GM21526 (cell line): ENCODE data around the gene RBM20.
"Not testable (repeated sequence)": the region's sequence is repeated elsewhere in the genome, so short reads cannot be mapped to it uniquely, and the experiment has no call there.

ENCODE experiments used
- ATAC-seq: cut with Tn5 transposase; IDR thresholded peaks from one replicate; pipeline ENCODE4 v1.9.1; 2021; ENCODE audit warnings: moderate library complexity; ENCODE audit not compliant: unreplicated experiment, low FRiP score

Gene RBM20

GRCh38 chr10:110758128-110758765 is 114.1 kb downstream of the RBM20 start:
- no peak for ATAC-seq

DNA sequence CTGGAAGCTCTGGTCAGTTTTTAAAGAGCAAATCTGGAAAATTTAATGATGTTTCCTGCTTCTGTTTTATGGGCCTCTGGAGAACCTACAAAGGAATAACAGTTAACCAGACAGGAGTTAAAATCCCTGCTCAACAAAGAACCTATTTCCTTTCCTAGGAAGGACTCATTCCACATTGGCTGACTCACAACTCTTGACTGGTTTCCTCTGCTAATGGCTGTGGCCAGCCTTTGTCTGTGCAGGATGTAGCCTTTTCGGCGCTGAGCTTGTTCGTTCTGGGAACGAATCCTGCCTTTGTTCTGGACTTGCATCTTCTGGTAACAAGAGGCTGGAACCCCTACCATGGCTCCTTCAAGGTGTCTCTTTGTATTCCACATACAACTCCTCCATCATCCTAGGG is 114.8 kb downstream of the RBM20 start:
- ATAC-seq: no peak

DNA sequence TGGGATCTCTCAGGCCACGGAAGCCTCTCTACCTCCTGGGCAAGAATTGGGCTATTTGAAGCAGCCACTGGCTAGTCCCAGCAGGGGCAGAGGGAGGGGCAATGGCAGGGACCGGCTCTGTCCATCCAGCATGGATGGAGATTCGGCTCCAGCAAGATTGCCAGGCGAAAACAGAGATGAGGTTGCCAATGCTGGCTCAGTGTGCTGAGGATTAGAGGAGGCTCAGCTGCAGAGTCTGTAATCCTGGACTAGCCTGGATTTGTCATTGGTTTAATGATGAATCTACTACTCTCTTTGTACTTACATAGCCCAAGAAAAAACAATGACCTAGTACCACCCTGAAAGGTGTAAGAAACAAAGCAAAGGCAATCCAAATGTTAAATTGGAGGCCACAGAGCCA is 115.4 kb downstream of the RBM20 start:
- ATAC-seq: no peak

DNA sequence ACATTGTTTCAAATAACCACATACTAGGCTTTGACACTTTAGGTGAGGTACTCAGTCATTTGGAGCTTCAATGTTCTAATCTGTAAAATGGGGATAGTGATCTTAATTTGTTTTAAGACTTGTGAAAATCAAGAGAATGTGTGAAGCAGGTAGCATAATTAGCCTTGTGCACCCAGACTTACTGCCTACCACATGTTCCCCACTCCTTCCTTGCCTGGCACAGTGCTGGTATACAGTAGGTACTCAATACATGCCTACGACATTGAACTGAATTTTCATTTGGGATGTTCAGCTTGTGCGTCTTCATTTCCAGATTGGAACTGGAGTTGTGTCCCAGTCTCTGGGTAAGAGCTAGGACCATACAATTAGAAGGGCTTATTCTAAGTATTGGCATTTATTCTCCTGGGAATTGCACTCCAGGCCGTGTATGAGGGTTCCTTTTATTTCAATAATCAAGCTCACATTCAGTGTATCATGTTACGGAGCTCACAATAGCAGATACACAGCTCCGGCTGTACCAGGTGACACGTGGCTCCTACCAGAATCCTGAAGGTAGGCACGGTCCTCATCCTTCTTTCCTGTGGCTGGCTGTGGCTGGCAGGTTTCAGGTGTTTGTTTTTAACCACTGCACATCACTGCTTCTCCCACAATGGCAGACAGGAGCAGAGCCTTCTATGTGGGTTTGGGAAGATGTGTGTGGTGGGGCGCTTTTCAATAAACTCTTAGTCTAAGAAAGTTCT is 118.1 kb downstream of the RBM20 start:
- ATAC-seq: no peak

DNA sequence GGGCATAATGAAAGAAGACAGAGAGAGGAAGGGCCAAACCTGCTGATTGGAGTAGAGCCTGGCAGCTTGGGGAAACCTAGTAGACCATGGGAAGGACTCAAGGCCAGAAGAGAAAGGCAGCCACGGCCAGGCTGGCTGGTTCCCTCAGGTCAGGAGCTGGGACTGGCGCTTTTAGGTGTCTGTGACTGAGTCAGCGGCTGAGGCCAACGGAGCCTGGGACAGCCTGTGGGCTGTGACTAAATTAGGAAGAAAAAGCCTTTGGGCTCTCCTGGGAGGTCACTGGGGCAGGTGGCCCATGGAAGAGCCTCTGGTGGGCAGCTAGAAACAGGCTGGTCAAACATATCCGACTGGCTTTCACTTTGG is 118.7 kb downstream of the RBM20 start:
- ATAC-seq: no peak

DNA sequence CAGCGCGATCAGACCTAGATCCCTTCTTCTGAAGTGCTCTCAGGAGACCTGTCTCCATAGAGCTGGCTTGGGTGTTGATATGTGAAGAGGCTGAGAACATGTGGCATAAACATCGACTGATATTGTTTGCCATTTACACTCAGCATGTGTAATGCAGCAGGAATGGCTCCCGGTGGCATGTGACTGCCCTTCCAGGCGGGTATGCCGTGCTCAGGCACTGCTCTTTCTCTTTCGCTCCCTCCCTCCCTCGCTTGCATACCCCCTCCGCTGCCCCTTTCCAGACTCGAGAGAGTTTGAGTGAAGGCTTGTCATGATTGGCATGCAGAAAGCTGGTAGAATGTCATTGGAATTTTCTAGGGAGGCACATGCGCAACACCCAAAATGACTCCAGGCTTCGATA is 120.2 kb downstream of the RBM20 start:
- no peak for ATAC-seq

DNA sequence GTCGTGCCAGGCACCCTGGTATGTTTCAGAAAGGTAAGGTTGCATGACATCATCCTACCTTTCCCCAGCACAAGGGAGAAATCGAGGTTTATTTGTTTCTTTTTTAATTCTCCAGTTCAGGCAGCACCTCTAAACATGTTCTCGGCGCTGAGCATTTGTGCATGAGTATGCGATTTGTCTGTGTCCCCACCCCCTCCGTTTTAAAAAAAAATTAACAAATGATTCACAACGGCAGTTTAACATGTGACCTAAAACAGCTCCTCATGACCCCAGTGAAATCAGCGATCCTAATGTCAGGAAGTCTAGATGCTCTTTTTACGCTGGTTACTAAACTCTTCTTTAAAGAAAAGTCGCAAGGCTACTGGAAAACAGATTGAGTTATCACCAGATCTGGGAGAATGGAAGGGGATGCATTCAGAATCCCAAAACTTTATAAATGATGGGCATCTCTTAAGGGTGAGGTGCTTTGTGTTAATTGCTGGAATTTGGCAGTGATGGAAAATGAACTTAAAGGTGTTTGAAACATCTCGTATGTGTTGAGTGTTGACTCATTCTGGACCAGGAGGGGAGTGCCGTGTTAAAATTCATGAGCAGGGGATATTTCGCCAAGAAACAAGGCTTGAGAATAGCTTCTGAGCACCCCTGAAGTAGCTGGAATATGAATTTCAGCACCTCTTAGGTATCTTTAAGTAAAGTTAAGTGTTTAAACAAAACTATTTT is 120.8 kb downstream of the RBM20 start:
- ATAC-seq: no peak

GRCh38 chr10:110765513-110766319 is 121.6 kb downstream of the RBM20 start:
- ATAC-seq: no peak

GRCh38 chr10:110767601-110768000 is 123.5 kb downstream of the RBM20 start:
- not testable (repeated sequence) for ATAC-seq

GRCh38 chr10:110770243-110770642 is 126.1 kb downstream of the RBM20 start:
- no peak for ATAC-seq

GRCh38 chr10:110771486-110771885 is 127.3 kb downstream of the RBM20 start:
- no peak for ATAC-seq

- ATAC-seq: no peak
Observed at GRCh38 chr10:110771991-110772390, 127.9 kb downstream of the RBM20 start.

- no peak for ATAC-seq
Observed at GRCh38 chr10:110772454-110773025, 128.4 kb downstream of the RBM20 start.

DNA sequence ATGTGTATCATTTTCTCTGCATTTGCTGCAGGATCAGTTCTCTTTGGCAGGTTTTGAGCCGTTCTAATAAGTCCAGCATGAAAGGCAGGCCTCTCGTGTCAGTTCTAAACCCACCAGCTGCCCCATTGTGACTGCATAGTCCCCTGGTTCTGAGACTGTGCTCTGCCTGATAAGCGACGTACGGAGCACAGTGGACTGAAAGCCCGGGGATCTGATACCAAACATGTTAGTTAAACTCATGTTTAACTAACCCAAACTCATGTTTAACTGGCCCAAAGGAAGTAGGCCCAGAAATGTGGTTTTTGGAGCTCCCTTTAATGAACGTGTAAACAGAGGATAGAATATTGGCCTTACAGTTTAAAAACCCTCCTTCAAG is 129.5 kb downstream of the RBM20 start:
- ATAC-seq: no peak

DNA sequence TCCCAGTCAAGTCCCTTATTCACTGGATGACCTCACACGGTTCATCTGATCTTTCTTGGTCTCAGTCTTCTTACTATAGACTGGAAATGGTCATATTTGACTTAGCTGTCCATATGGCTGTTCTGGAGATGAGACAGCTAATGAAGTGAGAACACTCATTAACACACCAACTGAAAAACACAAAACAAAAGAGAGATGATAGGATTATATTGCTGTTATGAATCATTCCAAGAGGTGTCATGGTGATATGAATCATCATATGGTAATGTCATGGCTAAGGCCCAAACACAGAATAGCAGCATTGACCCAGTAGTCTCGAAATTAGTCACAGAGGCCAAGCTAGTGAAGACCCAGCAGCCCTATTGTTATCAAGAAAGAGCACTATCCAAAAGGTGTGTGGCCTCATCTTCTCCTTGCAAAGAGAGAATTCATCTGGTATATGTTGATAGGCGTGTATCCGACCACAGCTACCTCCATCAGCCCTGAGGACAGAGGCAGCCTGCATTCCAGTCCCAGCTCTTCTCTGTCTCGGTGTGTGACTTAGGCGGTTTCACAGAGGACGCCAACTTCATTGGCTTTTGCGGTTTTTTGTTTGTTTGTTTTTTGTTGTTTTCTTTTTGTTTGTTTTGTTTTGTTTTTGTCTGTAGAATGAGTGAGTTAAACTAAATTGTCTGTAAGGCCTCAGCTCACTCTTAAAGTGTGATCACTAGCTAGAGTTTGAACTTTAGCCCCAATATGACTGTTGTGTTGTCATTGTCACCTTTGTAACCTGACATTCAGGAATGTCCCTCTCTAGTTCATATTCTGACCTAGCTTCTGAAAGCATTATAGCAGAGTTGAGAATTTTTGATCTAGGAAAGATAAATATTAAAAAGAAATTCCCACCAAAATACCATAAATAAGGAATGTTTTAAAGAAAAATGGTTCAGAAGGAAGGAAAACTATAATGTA is 130.2 kb downstream of the RBM20 start:
- peak; percentile 95 for ATAC-seq

DNA sequence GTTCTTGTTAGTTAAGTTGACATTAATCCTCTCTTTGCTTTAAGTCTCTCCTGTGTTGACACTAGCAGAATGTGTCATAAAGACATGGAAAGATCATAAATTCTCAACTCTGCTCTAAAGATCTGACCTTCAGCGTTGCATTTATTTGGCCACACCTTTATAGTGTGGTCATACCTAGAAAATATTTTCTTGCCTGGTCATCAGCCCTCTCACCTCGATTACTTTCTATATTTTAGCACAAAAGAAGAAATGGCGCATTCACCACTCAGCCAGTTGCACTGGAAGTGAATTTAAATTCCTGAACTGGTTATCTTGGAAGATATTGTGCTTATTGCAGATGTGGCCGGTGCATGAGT is 130.9 kb downstream of the RBM20 start:
- ATAC-seq: no peak

- ATAC-seq: no peak
Observed at GRCh38 chr10:110775406-110775805, 131.3 kb downstream of the RBM20 start.

DNA sequence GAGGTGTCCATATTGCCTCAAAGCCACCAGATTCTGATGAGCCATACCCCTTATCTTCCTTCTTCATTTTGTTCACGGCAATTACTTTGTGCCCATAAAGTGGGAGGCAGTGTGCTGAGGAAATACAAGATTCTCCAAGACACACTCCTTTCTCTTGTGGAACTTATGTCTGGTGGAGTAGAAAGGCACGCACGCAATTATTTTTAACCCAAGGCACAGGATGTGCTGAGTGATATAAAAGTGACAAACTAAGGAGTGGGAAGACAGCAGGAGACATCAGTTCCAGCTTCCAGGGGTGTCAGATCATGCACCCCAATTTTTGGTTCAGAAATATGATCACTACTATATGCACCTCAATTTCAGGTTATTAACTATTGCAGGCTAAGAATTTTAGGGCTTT is 132.9 kb downstream of the RBM20 start:
- no peak for ATAC-seq

GRCh38 chr10:110777661-110778060 is 133.5 kb downstream of the RBM20 start:
- no peak for ATAC-seq

- no peak for ATAC-seq
Observed at GRCh38 chr10:110778211-110778610, 134.1 kb downstream of the RBM20 start.
